Mesendoderm (in vitro differentiated cells): ENCODE data around the gene PAM.
A peak's percentile ranks its signal among the peaks of the same experiment; 100 is the strongest.
"Not testable (repeated sequence)": the region's sequence is repeated elsewhere in the genome, so short reads cannot be mapped to it uniquely, and the experiment has no call there.

Experiments used
- DNase-seq: peaks from one replicate; pipeline ENCODE4 v3.0.0; 2013
- H2AK5ac ChIP-seq: 2 replicates; pipeline ENCODE4 v1.6.1; 2013; ENCODE audit warnings: low read length, inconsistent platforms
- H2BK120ac ChIP-seq: 2 replicates; pipeline ENCODE4 v1.6.1; 2013; ENCODE audit warnings: low read depth, mild to moderate bottlenecking, low read length, moderate library complexity, mixed read lengths
- H2BK15ac ChIP-seq: replicated peaks from 2 replicates; pipeline ENCODE4 v1.6.1; 2013; ENCODE audit warnings: low read depth, mild to moderate bottlenecking, moderate library complexity
- H2BK5ac ChIP-seq: 2 replicates; pipeline ENCODE4 v1.6.1; 2013; ENCODE audit warnings: low read length, inconsistent platforms
- H3K18ac ChIP-seq: 2 replicates; pipeline ENCODE4 v1.6.1; 2013; ENCODE audit warnings: mild to moderate bottlenecking, low read length, mixed read lengths
- H3K23ac ChIP-seq: one replicate; pipeline ENCODE4 v1.6.1; 2013; ENCODE audit warnings: low read length
- H3K27ac ChIP-seq: 2 replicates; pipeline ENCODE4 v1.5.1; 2013; ENCODE audit warnings: low read depth, mild to moderate bottlenecking, inconsistent platforms, low read length, moderate library complexity
- H3K27me3 ChIP-seq: 2 replicates; pipeline ENCODE4 v1.6.1; 2013; ENCODE audit warnings: low read length, control low read depth, mild to moderate bottlenecking, inconsistent platforms; ENCODE audit not compliant: insufficient read depth, poor library complexity
- H3K36me3 ChIP-seq: 2 replicates; pipeline ENCODE4 v1.6.1; 2013; ENCODE audit warnings: low read length, inconsistent platforms; ENCODE audit not compliant: control insufficient read depth, insufficient read depth
- H3K4ac ChIP-seq: one replicate; pipeline ENCODE4 v1.6.1; 2013; ENCODE audit warnings: low read depth, mild to moderate bottlenecking, low read length, moderate library complexity
- H3K4me1 ChIP-seq: 2 replicates; pipeline ENCODE4 v1.6.1; 2013; ENCODE audit warnings: low read depth, low read length, inconsistent platforms; ENCODE audit not compliant: control insufficient read depth
- H3K4me2 ChIP-seq: 2 replicates; pipeline ENCODE4 v1.6.1; 2013; ENCODE audit warnings: low read length
- H3K4me3 ChIP-seq: 2 replicates; pipeline ENCODE4 v1.5.1; 2013; ENCODE audit warnings: mild to moderate bottlenecking, low read length
- H3K56ac ChIP-seq: one replicate; pipeline ENCODE4 v1.6.1; 2013; ENCODE audit warnings: low read length
- H3K79me1 ChIP-seq: 2 replicates; pipeline ENCODE4 v1.6.1; 2013; ENCODE audit warnings: low read length, inconsistent platforms
- H3K79me2 ChIP-seq: 2 replicates; pipeline ENCODE4 v1.6.1; 2013; ENCODE audit warnings: mild to moderate bottlenecking, low read length; ENCODE audit not compliant: control insufficient read depth, insufficient read depth
- H3K9ac ChIP-seq: 2 replicates; pipeline ENCODE4 v1.6.1; 2013; ENCODE audit warnings: low read length, inconsistent platforms
- H4K5ac ChIP-seq: one replicate; pipeline ENCODE4 v1.6.1; 2013; ENCODE audit warnings: low read length
- H4K8ac ChIP-seq: one replicate; pipeline ENCODE4 v1.6.1; 2013; ENCODE audit warnings: low read depth, mild to moderate bottlenecking, control low read depth, low read length, moderate library complexity
- WGBS: extraction: QIAGEN DNeasy Blood & Tissue Kit; methylation state at CpG from one replicate; pipeline ENCODE4 v1.1.7; 2013; ENCODE audit warnings: low lambda C conversion rate, missing lambda C conversion rate; ENCODE audit not compliant: insufficient coverage; ENCODE audit errors: extremely low coverage; 5-methylcytosine and 5-hydroxymethylcytosine counted together

Gene PAM

DNA sequence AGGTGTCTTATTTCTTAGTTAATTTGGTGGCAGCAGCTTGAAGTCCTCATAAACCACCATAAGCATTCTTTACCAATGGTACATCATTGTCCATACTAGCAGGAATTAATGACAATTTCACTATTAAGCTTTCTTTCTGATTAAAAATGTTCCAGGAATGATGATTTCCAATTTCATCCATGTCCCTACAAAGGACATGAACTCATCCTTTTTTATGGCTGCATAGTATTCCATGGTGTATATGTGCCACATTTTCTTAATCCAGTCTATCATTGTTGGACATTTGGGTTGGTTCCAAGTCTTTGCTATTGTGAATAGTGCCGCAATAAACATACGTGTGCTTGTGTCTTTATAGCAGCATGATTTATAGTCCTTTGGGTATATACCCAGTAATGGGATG is 152.0 kb downstream of the PAM start:
- H3K18ac ChIP-seq, H4K5ac ChIP-seq, H2BK15ac ChIP-seq, H3K9ac ChIP-seq, H3K4ac ChIP-seq, H3K27ac ChIP-seq, H2BK120ac ChIP-seq, H3K36me3 ChIP-seq, H2BK5ac ChIP-seq, H3K79me1 ChIP-seq, H3K23ac ChIP-seq, H3K56ac ChIP-seq, H3K27me3 ChIP-seq, H2AK5ac ChIP-seq, H4K8ac ChIP-seq, H3K4me2 ChIP-seq, H3K79me2 ChIP-seq, DNase-seq, H3K4me1 ChIP-seq, H3K4me3 ChIP-seq: not testable (repeated sequence)
- WGBS: no CpG with 5 or more reads among the region's 2 CpGs

DNA sequence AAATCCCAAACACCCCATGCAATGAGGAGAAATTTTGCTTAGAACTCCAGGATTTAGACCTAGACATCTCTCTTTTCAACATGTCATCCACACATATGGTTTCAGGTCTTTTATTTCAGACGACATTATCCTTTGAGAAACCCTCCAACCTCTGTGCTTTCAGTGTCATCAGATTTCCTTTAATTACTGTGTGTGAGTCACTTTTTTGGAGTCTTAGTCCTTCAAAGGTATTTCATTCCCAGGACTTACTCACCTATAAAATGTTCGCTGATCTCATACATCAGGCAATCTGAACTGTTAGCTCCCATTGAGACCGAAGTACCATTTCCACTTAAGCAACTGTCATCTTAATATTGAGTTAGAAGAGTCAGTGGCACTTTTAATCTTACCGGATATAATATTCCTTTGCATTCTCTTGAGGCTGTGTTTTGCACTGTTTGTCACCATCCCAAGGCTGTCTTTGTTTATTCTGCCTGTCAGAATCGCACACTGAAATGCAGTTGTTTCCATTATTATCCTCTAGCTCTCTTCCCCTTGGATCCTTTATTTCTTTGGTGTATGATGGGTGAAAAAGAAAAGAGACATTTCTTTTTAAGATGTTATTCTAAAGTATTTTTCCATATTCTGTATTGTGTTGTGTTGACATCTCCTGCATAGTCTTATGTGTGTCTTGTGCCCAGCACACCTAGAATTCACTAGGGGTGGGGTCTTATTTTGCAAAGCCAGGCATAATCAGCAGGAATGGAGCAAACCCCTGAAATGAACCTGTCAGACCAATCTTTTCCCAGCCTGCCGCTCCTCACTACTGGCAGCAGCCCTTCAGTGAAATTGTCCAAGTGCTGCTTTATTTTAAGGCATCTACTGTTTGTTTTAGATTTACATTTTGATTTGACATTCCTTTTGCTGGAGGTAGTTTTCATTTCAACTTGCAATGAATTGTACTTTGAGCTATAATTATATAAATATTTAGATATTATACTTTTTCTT is 155.4 kb downstream of the PAM start:
- no peak overlapping the region for H2AK5ac ChIP-seq
- no peak overlapping the region for H3K4me3 ChIP-seq
- H2BK120ac ChIP-seq: no peak overlapping the region
- no CpG with 5 or more reads among the region's 6 CpGs for WGBS
- no peaks in the 10 kb centered on the region for H3K4me1 ChIP-seq
- H3K27me3 ChIP-seq: no peaks in the 10 kb centered on the region
- no peak overlapping the region for H3K23ac ChIP-seq
- H4K8ac ChIP-seq: no peak overlapping the region
- no peak overlapping the region for H3K4me2 ChIP-seq
- H3K79me2 ChIP-seq: no peaks in the 10 kb centered on the region
- H2BK15ac ChIP-seq: no peak overlapping the region
- no peaks in the 10 kb centered on the region for H3K79me1 ChIP-seq
- no peak overlapping the region for H3K56ac ChIP-seq
- H3K27ac ChIP-seq: no peak overlapping the region
- no peak overlapping the region for H4K5ac ChIP-seq
- H3K9ac ChIP-seq: no peak overlapping the region
- H3K18ac ChIP-seq: no peak overlapping the region
- peak; percentile 56 for DNase-seq
- H3K36me3 ChIP-seq: no peaks in the 10 kb centered on the region
- no peak overlapping the region for H3K4ac ChIP-seq
- no peak overlapping the region for H2BK5ac ChIP-seq

DNA sequence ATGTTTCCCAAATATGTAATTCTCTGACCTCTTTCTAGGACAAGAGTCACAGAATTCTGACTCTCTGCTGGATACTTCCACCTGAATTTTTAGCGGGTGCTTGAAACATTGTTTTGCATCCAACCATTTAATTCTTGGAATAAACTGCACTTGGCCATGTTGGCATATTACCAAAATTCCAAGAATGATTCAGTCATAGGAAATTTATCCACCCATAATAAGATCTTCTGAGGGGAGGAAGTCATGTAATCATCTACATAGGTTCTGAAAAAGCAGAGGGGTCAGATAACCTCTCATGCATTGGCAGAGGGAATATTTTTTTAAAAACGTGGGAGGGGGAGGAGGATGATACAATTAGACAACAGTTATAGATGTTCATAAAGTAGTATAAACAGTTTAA is 156.9 kb downstream of the PAM start:
- Histone ChIP-seq H3K4me2 (no peak overlapping the region), H2BK5ac (no peak overlapping the region), H2AK5ac (no peak overlapping the region), H3K27me3 (no peaks in the 10 kb centered on the region), H4K8ac (no peak overlapping the region), H3K4me3 (no peak overlapping the region), H2BK120ac (no peak overlapping the region), H3K36me3 (no peaks in the 10 kb centered on the region), H4K5ac (no peak overlapping the region), H3K79me1 (no peaks in the 10 kb centered on the region), H3K56ac (no peak overlapping the region), H3K9ac (no peak overlapping the region), H3K18ac (no peak overlapping the region), H3K23ac (no peak overlapping the region), H3K4me1 (no peaks in the 10 kb centered on the region), H3K27ac (no peak overlapping the region), H2BK15ac (no peak overlapping the region), H3K4ac (no peak overlapping the region), H3K79me2 (no peaks in the 10 kb centered on the region)
- DNase-seq: no peak
- no CpG with 5 or more reads among the region's 2 CpGs for WGBS

DNA sequence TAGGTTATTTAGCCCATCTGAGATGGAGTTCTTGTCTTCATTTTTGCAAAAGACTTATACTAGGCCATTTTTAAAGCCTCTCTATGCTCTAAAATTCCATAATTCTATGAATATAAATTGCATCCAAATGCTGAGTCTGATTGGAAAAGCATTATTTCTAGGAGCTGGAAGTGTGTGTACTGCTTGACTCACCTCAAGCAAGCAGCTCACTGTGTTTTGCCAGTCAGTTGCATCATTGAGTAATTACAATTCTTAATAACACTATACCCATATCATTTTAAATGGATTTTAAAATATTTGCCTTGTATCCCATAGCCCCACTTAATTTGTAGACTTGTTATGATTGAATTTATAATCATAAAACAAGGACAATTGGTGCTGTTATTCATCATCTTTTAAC is 161.0 kb downstream of the PAM start:
- H4K5ac ChIP-seq: no peak overlapping the region
- no peak overlapping the region for H3K18ac ChIP-seq
- H3K79me2 ChIP-seq: no peaks in the 10 kb centered on the region
- DNase-seq: no peak
- no peak overlapping the region for H2BK15ac ChIP-seq
- no peak overlapping the region for H3K56ac ChIP-seq
- no peak overlapping the region for H2BK120ac ChIP-seq
- H3K36me3 ChIP-seq: no peaks in the 10 kb centered on the region
- H3K4ac ChIP-seq: no peak overlapping the region
- no peak overlapping the region for H2BK5ac ChIP-seq
- H3K27ac ChIP-seq: no peak overlapping the region
- no peaks in the 10 kb centered on the region for H3K27me3 ChIP-seq
- H2AK5ac ChIP-seq: no peak overlapping the region
- H4K8ac ChIP-seq: no peak overlapping the region
- no peak overlapping the region for H3K4me2 ChIP-seq
- no peak overlapping the region for H3K23ac ChIP-seq
- no peak overlapping the region for H3K4me3 ChIP-seq
- H3K79me1 ChIP-seq: no peaks in the 10 kb centered on the region
- no peaks in the 10 kb centered on the region for H3K4me1 ChIP-seq
- no peak overlapping the region for H3K9ac ChIP-seq

DNA sequence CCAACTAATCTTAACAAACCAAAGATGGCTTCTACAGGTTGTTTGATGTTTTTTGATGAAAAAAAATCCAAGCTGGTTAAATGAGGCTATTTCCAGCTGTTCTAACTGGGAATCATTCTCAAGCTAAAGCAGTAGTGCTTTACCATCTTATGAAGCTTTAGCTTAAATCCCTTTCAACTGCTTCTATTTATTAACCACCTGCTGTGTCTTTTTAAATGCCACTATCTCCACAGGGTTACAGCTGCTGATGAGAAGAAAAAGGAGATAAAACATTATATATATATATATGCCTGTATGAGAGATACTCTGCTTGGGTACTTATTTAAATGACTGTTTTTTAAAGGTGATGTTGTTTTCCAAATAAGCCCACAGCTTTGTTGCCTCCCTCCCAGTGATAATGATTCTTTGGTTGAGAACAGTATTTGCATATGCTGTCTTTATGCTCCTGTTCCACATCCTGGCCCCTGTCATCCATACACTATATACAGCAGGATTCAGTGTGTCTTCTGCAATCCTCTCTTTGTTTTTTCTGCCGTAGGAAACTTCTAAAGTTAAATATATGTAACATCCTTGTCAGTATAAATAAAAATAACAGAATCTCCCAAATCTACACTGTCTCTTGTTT is 164.0 kb downstream of the PAM start:
- WGBS: no CpG with 5 or more reads among the region's 1 CpG
- no peak overlapping the region for H3K9ac ChIP-seq
- no peak overlapping the region for H3K27ac ChIP-seq
- H3K18ac ChIP-seq: no peak overlapping the region
- H4K8ac ChIP-seq: no peak overlapping the region
- H3K4me1 ChIP-seq: no peaks in the 10 kb centered on the region
- H2BK15ac ChIP-seq: no peak overlapping the region
- no peak overlapping the region for H2AK5ac ChIP-seq
- H4K5ac ChIP-seq: no peak overlapping the region
- H3K56ac ChIP-seq: no peak overlapping the region
- H3K4ac ChIP-seq: no peak overlapping the region
- no peaks in the 10 kb centered on the region for H3K79me1 ChIP-seq
- H3K79me2 ChIP-seq: no peaks in the 10 kb centered on the region
- no peak overlapping the region for H3K4me3 ChIP-seq
- H3K36me3 ChIP-seq: no peaks in the 10 kb centered on the region
- no peak overlapping the region for H2BK5ac ChIP-seq
- H2BK120ac ChIP-seq: no peak overlapping the region
- H3K27me3 ChIP-seq: no peaks in the 10 kb centered on the region
- H3K4me2 ChIP-seq: no peak overlapping the region
- H3K23ac ChIP-seq: no peak overlapping the region
- peak; percentile 6 for DNase-seq
